Subcutaneous adipose tissue (tissue), 4 donors: Measurements from ENCODE around the gene NAV3. TPM values are rescaled to one million over a fixed set of nuclear protein-coding genes. Genes with fewer than 3 reads are reported as not detected.

Experiments used
- total RNA-seq, 4 donors: library from RNA; depleted of rRNA; stranded (reverse); fragments of >200 nt; gene quantifications; one replicate each; pipeline ENCODE4 v1.1.0, GENCODE V29; 2016
- TF ChIP-seq, protein P1 (sequence below): fragments of 450-650 bp; IDR thresholded peaks from one replicate; pipeline ENCODE4 v1.5.1; 2016; ENCODE audit warnings: low read depth, mild to moderate bottlenecking, control low read depth, antibody characterized with exemption, moderate library complexity

The NAV3 gene
- total RNA-seq, 4 donors from 2014 or later, result 9.3 to 36.6 (median 20.6) TPM

GRCh38 chr12:77919450-77919849 lies 88.8 kb downstream of the NAV3 start:
- TF ChIP-seq, protein P1, sequence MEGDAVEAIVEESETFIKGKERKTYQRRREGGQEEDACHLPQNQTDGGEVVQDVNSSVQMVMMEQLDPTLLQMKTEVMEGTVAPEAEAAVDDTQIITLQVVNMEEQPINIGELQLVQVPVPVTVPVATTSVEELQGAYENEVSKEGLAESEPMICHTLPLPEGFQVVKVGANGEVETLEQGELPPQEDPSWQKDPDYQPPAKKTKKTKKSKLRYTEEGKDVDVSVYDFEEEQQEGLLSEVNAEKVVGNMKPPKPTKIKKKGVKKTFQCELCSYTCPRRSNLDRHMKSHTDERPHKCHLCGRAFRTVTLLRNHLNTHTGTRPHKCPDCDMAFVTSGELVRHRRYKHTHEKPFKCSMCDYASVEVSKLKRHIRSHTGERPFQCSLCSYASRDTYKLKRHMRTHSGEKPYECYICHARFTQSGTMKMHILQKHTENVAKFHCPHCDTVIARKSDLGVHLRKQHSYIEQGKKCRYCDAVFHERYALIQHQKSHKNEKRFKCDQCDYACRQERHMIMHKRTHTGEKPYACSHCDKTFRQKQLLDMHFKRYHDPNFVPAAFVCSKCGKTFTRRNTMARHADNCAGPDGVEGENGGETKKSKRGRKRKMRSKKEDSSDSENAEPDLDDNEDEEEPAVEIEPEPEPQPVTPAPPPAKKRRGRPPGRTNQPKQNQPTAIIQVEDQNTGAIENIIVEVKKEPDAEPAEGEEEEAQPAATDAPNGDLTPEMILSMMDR, result no peak

- TF ChIP-seq, protein P1, result no peak
Observed at GRCh38 chr12:77923882-77924281, 93.2 kb downstream of the NAV3 start.

GRCh38 chr12:77924703-77925102 lies 94.0 kb downstream of the NAV3 start:
- TF ChIP-seq, protein P1, result no peak

GRCh38 chr12:77925536-77926108 lies 94.9 kb downstream of the NAV3 start:
- TF ChIP-seq, protein P1, result no peak

GRCh38 chr12:77928078-77928477 lies 97.4 kb downstream of the NAV3 start:
- TF ChIP-seq, protein P1, result no peak

GRCh38 chr12:77932216-77932615 lies 101.5 kb downstream of the NAV3 start:
- TF ChIP-seq, protein P1, result no peak

- TF ChIP-seq, protein P1, result no peak
Observed at GRCh38 chr12:77938301-77938700, 107.6 kb downstream of the NAV3 start.
